K562 (cell line): ENCODE results near the gene ST6GAL1. TPM values are rescaled to one million over a fixed set of nuclear protein-coding genes. Genes with fewer than 3 reads are reported as not detected.

Experiments
- ATF7 ChIP-seq: fragments of 450-650 bp; IDR thresholded peaks from 2 replicates; pipeline ENCODE4 v1.7.1; 2014; ENCODE audit warnings: mild to moderate bottlenecking, moderate library complexity
- EWSR1 ChIP-seq: fragments of 450-650 bp; IDR thresholded peaks from 2 replicates; pipeline ENCODE4 v1.6.1; 2018; ENCODE audit warnings: borderline replicate concordance, mild to moderate bottlenecking, low read depth, moderate library complexity; ENCODE audit not compliant: partially characterized antibody
- HDGF ChIP-seq: fragments of 450-650 bp; IDR thresholded peaks from 2 replicates; pipeline ENCODE4 v1.6.1; 2016
- MED1 ChIP-seq: sonication (generic); formaldehyde crosslinking; IDR thresholded peaks from 2 replicates; pipeline ENCODE4 v1.8.1; 2023; ENCODE audit warnings: missing genetic modification reagents, borderline replicate concordance
- PCBP1 ChIP-seq: fragments of 200-400 bp; formaldehyde crosslinking; IDR thresholded peaks from 2 replicates; pipeline ENCODE4 v1.6.1; 2018; ENCODE audit warnings: mild to moderate bottlenecking, low read depth, low read length; ENCODE audit not compliant: poor library complexity, severe bottlenecking
- TRIM24 ChIP-seq, 2 experiments: fragments of 450-650 bp; IDR thresholded peaks; 2 replicates each; pipeline ENCODE4 v1.6.1; 2016
- ZNF174 ChIP-seq: fragments of 250-450 bp; sonication (Bioruptor Pico); IDR thresholded peaks from 2 replicates; pipeline ENCODE4 v1.4.0; 2020; ENCODE audit warnings: mild to moderate bottlenecking
- ZNF644 ChIP-seq: fragments of 200-800 bp; sonication (Bioruptor generic); IDR thresholded peaks from 2 replicates; pipeline ENCODE4 v1.6.1; 2016; ENCODE audit warnings: low read depth, missing genetic modification characterization, missing compliant biosample characterization
- polyA plus RNA-seq, 8 experiments: library from polyadenylated mRNA; depleted of rRNA in 4 of 8; stranded (reverse) in 5 of 8; unstranded in 3 of 8; fragments of >200 nt; fragmentation: Nextera tagmentation in 2 of 8; fragmentation: Illumina TruSeq in 1 of 8; extraction: Ambion mirVana in 2 of 8; extraction: Trizol in 1 of 8; gene quantifications; 2 replicates each; pipeline versions ENCODE4 v1.2.1 to v1.2.3, GENCODE V29; 2011 to 2014; ENCODE audit warnings: inconsistent platforms in 1 of 8, missing spikeins in 1 of 8
- total RNA-seq, 7 experiments: library from RNA; depleted of rRNA in 6 of 7; stranded (reverse); fragments of >200 nt in 6 of 7; fragmentation: Illumina TruSeq in 2 of 7; extraction: Trizol in 2 of 7; gene quantifications; 2 replicates each; pipeline versions ENCODE4 v1.2.1 to v1.2.3, GENCODE V29; 2011 to 2021; ENCODE audit warnings: low replicate concordance in 1 of 7
- TF ChIP-seq, protein P1 (sequence below): sonication (generic); formaldehyde crosslinking; IDR thresholded peaks from 2 replicates; pipeline ENCODE4 v1.8.1; 2023; ENCODE audit warnings: mild to moderate bottlenecking, missing genetic modification reagents
- TF ChIP-seq, protein P2 (sequence below): IDR thresholded peaks from 3 replicates; pipeline ENCODE4 v1.6.1; 2011; ENCODE audit warnings: borderline replicate concordance, mild to moderate bottlenecking; ENCODE audit not compliant: insufficient read length, insufficient read depth
- TF ChIP-seq, protein P3 (sequence below), 2 experiments: fragments of 200-800 bp in 1 of 2; sonication (Bioruptor generic) in 1 of 2; sonication (generic) in 1 of 2; formaldehyde crosslinking in 1 of 2; IDR thresholded peaks in 1 of 2; conservative IDR thresholded peaks in 1 of 2; 2 replicates each; pipeline versions ENCODE4 v1.5.0 to v1.6.1; 2016 to 2020; ENCODE audit warnings: missing compliant biosample characterization in 1 of 2, missing genetic modification characterization in 1 of 2, missing genetic modification reagents in 1 of 2
- TF ChIP-seq, protein P4 (sequence below): fragments of 450-650 bp; formaldehyde crosslinking; IDR thresholded peaks from 2 replicates; pipeline ENCODE4 v1.4.0; 2022; ENCODE audit warnings: missing genetic modification characterization
- TF ChIP-seq, protein P5 (sequence below): fragments of 450-650 bp; IDR thresholded peaks from 2 replicates; pipeline ENCODE4 v1.7.1; 2018; ENCODE audit warnings: mild to moderate bottlenecking, low read depth; ENCODE audit not compliant: partially characterized antibody
- TF ChIP-seq, protein P6 (sequence below): fragments of 450-650 bp; formaldehyde crosslinking; IDR thresholded peaks from 2 replicates; pipeline ENCODE4 v1.4.0; 2020; ENCODE audit warnings: mild to moderate bottlenecking, mixed read lengths

The ST6GAL1 gene
- total and polyA plus RNA-seq, 9 of the 15 experiments (the other 6 are each of a cell fraction or from before 2014, with no cell fraction given): 31.9 to 145 (median 71.0) TPM

DNA sequence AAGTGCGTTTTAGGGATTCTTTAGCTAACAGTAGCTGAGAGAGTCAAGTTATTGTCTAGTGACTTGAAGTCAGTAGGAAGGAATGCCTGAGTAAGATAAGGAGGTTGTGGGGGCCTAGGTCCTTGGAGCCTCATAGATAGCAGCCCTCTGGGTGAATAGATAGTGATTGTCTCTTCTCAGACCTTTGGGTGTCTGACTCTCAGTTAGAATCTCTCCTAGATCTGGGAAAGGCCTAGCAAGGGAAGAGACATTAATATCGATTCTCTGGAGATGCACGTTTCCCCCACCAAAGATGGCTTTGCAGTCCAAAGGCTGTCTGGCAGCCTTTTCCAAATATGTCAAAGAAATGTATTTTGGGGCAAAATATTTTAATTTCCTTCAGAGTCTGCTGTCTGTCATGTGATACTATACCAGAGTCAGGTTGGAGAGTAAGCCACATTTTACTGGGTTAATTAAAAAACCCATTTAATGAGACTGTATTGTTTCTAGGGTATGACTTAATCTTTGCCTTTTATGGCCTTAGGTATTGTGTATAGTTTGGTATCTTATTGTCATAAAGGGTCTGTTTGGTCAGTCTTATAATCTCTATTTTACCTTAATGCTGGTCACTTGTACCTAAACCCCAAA, 92.2 kb downstream of the ST6GAL1 start (continued):
- TF ChIP-seq, protein P1, sequence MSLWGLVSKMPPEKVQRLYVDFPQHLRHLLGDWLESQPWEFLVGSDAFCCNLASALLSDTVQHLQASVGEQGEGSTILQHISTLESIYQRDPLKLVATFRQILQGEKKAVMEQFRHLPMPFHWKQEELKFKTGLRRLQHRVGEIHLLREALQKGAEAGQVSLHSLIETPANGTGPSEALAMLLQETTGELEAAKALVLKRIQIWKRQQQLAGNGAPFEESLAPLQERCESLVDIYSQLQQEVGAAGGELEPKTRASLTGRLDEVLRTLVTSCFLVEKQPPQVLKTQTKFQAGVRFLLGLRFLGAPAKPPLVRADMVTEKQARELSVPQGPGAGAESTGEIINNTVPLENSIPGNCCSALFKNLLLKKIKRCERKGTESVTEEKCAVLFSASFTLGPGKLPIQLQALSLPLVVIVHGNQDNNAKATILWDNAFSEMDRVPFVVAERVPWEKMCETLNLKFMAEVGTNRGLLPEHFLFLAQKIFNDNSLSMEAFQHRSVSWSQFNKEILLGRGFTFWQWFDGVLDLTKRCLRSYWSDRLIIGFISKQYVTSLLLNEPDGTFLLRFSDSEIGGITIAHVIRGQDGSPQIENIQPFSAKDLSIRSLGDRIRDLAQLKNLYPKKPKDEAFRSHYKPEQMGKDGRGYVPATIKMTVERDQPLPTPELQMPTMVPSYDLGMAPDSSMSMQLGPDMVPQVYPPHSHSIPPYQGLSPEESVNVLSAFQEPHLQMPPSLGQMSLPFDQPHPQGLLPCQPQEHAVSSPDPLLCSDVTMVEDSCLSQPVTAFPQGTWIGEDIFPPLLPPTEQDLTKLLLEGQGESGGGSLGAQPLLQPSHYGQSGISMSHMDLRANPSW (CRISPR knock-in tag): no peak
- TF ChIP-seq PCBP1 (no peak), EWSR1 (no peak), HDGF (no peak), MED1 (CRISPR knock-in tag) (no peak), TRIM24 (IDR thresholded peaks at IDR 0.05) (peak; percentile 93 to 96), ZNF644 (tag) (peak; percentile 78), ATF7 (peak; percentile 53; the same call in 1 of the 2 replicates), ZNF174 (no peak)
- TF ChIP-seq, protein P2, sequence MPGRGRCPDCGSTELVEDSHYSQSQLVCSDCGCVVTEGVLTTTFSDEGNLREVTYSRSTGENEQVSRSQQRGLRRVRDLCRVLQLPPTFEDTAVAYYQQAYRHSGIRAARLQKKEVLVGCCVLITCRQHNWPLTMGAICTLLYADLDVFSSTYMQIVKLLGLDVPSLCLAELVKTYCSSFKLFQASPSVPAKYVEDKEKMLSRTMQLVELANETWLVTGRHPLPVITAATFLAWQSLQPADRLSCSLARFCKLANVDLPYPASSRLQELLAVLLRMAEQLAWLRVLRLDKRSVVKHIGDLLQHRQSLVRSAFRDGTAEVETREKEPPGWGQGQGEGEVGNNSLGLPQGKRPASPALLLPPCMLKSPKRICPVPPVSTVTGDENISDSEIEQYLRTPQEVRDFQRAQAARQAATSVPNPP: no peak
- TF ChIP-seq, protein P3, sequence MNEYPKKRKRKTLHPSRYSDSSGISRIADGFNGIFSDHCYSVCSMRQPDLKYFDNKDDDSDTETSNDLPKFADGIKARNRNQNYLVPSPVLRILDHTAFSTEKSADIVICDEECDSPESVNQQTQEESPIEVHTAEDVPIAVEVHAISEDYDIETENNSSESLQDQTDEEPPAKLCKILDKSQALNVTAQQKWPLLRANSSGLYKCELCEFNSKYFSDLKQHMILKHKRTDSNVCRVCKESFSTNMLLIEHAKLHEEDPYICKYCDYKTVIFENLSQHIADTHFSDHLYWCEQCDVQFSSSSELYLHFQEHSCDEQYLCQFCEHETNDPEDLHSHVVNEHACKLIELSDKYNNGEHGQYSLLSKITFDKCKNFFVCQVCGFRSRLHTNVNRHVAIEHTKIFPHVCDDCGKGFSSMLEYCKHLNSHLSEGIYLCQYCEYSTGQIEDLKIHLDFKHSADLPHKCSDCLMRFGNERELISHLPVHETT (CRISPR knock-in tag; conservative IDR thresholded peaks at IDR 0.05 in 1 of 2, IDR thresholded peaks at IDR 0.05 in 1 of 2): peak in 1 of 2 experiments; percentile 86; a peak in 2 of 4 replicates
- TF ChIP-seq, protein P4, sequence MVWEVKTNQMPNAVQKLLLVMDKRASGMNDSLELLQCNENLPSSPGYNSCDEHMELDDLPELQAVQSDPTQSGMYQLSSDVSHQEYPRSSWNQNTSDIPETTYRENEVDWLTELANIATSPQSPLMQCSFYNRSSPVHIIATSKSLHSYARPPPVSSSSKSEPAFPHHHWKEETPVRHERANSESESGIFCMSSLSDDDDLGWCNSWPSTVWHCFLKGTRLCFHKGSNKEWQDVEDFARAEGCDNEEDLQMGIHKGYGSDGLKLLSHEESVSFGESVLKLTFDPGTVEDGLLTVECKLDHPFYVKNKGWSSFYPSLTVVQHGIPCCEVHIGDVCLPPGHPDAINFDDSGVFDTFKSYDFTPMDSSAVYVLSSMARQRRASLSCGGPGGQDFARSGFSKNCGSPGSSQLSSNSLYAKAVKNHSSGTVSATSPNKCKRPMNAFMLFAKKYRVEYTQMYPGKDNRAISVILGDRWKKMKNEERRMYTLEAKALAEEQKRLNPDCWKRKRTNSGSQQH (CRISPR knock-in tag): no peak
- TF ChIP-seq, protein P5, sequence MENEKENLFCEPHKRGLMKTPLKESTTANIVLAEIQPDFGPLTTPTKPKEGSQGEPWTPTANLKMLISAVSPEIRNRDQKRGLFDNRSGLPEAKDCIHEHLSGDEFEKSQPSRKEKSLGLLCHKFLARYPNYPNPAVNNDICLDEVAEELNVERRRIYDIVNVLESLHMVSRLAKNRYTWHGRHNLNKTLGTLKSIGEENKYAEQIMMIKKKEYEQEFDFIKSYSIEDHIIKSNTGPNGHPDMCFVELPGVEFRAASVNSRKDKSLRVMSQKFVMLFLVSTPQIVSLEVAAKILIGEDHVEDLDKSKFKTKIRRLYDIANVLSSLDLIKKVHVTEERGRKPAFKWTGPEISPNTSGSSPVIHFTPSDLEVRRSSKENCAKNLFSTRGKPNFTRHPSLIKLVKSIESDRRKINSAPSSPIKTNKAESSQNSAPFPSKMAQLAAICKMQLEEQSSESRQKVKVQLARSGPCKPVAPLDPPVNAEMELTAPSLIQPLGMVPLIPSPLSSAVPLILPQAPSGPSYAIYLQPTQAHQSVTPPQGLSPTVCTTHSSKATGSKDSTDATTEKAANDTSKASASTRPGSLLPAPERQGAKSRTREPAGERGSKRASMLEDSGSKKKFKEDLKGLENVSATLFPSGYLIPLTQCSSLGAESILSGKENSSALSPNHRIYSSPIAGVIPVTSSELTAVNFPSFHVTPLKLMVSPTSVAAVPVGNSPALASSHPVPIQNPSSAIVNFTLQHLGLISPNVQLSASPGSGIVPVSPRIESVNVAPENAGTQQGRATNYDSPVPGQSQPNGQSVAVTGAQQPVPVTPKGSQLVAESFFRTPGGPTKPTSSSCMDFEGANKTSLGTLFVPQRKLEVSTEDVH: no peak
- TF ChIP-seq, protein P6, sequence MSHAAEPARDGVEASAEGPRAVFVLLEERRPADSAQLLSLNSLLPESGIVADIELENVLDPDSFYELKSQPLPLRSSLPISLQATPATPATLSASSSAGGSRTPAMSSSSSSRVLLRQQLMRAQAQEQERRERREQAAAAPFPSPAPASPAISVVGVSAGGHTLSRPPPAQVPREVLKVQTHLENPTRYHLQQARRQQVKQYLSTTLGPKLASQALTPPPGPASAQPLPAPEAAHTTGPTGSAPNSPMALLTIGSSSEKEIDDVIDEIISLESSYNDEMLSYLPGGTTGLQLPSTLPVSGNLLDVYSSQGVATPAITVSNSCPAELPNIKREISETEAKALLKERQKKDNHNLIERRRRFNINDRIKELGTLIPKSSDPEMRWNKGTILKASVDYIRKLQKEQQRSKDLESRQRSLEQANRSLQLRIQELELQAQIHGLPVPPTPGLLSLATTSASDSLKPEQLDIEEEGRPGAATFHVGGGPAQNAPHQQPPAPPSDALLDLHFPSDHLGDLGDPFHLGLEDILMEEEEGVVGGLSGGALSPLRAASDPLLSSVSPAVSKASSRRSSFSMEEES: peak; percentile 76
